Raji (cell line): ENCODE results near the gene NEO1.

ENCODE experiments used
- POLR2A ChIP-seq: IDR thresholded peaks from 2 replicates; pipeline ENCODE4 v1.6.1; 2011; ENCODE audit warnings: low read depth, low read length, control low read depth; ENCODE audit not compliant: insufficient read depth

NEO1 gene

GRCh38 chr15:73305331-73306211, 253.3 kb downstream of the NEO1 start:
- TF ChIP-seq POLR2A, result no peak

- TF ChIP-seq POLR2A, result no peak
These were observed 256.0 kb downstream of the NEO1 start for GRCh38 chr15:73308305-73308704.

- no peak for TF ChIP-seq POLR2A
These were observed 261.6 kb downstream of the NEO1 start for GRCh38 chr15:73313861-73314260.

GRCh38 chr15:73317651-73318462, 265.6 kb downstream of the NEO1 start:
- TF ChIP-seq POLR2A, result no peak

GRCh38 chr15:73318463-73319351, 266.4 kb downstream of the NEO1 start:
- TF ChIP-seq POLR2A, result no peak

GRCh38 chr15:73319460-73320245, 267.4 kb downstream of the NEO1 start:
- no peak for TF ChIP-seq POLR2A

- TF ChIP-seq POLR2A, result no peak
These were observed 268.4 kb downstream of the NEO1 start for GRCh38 chr15:73320619-73321180.

- TF ChIP-seq POLR2A, result no peak
These were observed 269.5 kb downstream of the NEO1 start for GRCh38 chr15:73321496-73322450.

GRCh38 chr15:73322665-73323373, 270.6 kb downstream of the NEO1 start:
- TF ChIP-seq POLR2A, result no peak

- no peak for TF ChIP-seq POLR2A
These were observed 271.2 kb downstream of the NEO1 start for GRCh38 chr15:73323374-73323955.

- TF ChIP-seq POLR2A, result no peak
These were observed 271.7 kb downstream of the NEO1 start for GRCh38 chr15:73323956-73324355.
